Stimulated activated CD8-positive, alpha-beta memory T cell treated with anti-CD3 and anti-CD28 coated beads, Interleukin-2, amount 100 ng/mL, for 1 hour (primary cell): Measurements from ENCODE around the gene PGAM5.

Source experiments
- DNase-seq, 2 donors: peaks; one replicate each; pipeline ENCODE4 v3.0.0-alpha.2; 2020; ENCODE audit warnings: low read depth in 2 of 2

The PGAM5 gene

GRCh38 chr12:132710405-132711079 lies at the start of gene PGAM5:
TSS of gene PGAM5 (plus strand) at chr12:132710842. CDS start at chr12:132710877, 35 bp downstream.
- DNase-seq, result peak; percentile 78 to 86

- DNase-seq, result no peak
These were observed 49.6 kb upstream of the PGAM5 start for GRCh38 chr12:132660996-132661395.

GRCh38 chr12:132661972-132662371 lies 48.7 kb upstream of the PGAM5 start:
- no peak for DNase-seq

- DNase-seq, result no peak
These were observed 47.5 kb upstream of the PGAM5 start for GRCh38 chr12:132662901-132663755.

GRCh38 chr12:132664206-132665148 lies 46.2 kb upstream of the PGAM5 start:
- no peak for DNase-seq

- DNase-seq, result no peak
These were observed 45.5 kb upstream of the PGAM5 start for GRCh38 chr12:132665149-132665491.

- DNase-seq, result no peak
These were observed 44.8 kb upstream of the PGAM5 start for GRCh38 chr12:132665794-132666193.

- DNase-seq, result no peak
These were observed 42.2 kb upstream of the PGAM5 start for GRCh38 chr12:132668191-132669088.

- no peak for DNase-seq
These were observed 41.3 kb upstream of the PGAM5 start for GRCh38 chr12:132669166-132669879.

GRCh38 chr12:132672116-132672515 lies 38.5 kb upstream of the PGAM5 start:
- DNase-seq, result no peak

GRCh38 chr12:132672678-132673077 lies 38.0 kb upstream of the PGAM5 start:
- no peak for DNase-seq

- DNase-seq, result no peak
These were observed 37.1 kb upstream of the PGAM5 start for GRCh38 chr12:132673288-132674179.

- DNase-seq, result no peak
These were observed 36.1 kb upstream of the PGAM5 start for GRCh38 chr12:132674561-132674960.

GRCh38 chr12:132675757-132676432 lies 34.7 kb upstream of the PGAM5 start:
- DNase-seq, result no peak

- DNase-seq, result no peak
These were observed 33.1 kb upstream of the PGAM5 start for GRCh38 chr12:132677492-132677891.

GRCh38 chr12:132685400-132685799 lies 25.2 kb upstream of the PGAM5 start:
- no peak for DNase-seq

GRCh38 chr12:132686825-132687210 lies 23.8 kb upstream of the PGAM5 start:
- DNase-seq, result no peak

GRCh38 chr12:132687211-132688164 lies 23.2 kb upstream of the PGAM5 start, which contains the start of the genes POLE and PXMP2:
TSS of gene POLE (minus strand) at chr12:132687342. CDS start at chr12:132687315, 27 bp downstream.
TSS of gene PXMP2 (plus strand) at chr12:132687587. CDS start at chr12:132687671, 84 bp downstream.
- DNase-seq, result peak; percentile 89 to 90
